HCT116 (cell line): ENCODE data around the gene LRRC4. TPM values are rescaled to one million over a fixed set of nuclear protein-coding genes. Genes with fewer than 3 reads are reported as not detected.

Experiments
- ATAC-seq: fragments of 200-7000 bp; cut with Tn5 transposase; 2 replicates; pipeline ENCODE4 v1.9.1; 2020; ENCODE audit warnings: mild to moderate bottlenecking, moderate library complexity
- BruUV-seq: library from RNA; stranded (reverse); fragments of 400-500 nt; replicated peaks from 2 replicates; lab custom pipeline; 2021; lab: Mats Ljungman, UMichigan
- CTCF ChIA-PET: fragments of 300-600 bp; sonication (Branson Sonifier 250); formaldehyde crosslinking; loops from one replicate; lab custom pipeline; 2021; ENCODE audit warnings: antibody characterized with exemption; lab: Charles Lee
- POLR2A ChIA-PET: fragments of 300-600, 350-600 bp; sonication (Branson Sonifier 250); formaldehyde crosslinking; loops from one replicate; lab custom pipeline; 2021; ENCODE audit warnings: antibody characterized with exemption; lab: Charles Lee
- RAD21 ChIA-PET, 2 experiments: fragments of 300-600 bp; sonication (Branson Sonifier 250); formaldehyde crosslinking; loops; one replicate each; lab custom pipeline; 2023; ENCODE audit warnings: low total read pairs in 2 of 2; ENCODE audit not compliant: uncharacterized antibody in 2 of 2, unreplicated experiment in 2 of 2, low non-redundant PET in 1 of 2; lab: Charles Lee
- DNase-seq: peaks from one replicate; pipeline ENCODE4 v3.0.0-alpha.2; 2010; ENCODE audit warnings: low read depth, low spot score
- H2AFZ ChIP-seq: fragments of 200-600 bp; shearing (Covaris generic), sonication (generic); 2 replicates; pipeline ENCODE4 v1.6.1; 2017; ENCODE audit warnings: low read depth, mixed run types, mixed read lengths, antibody characterized with exemption, low read length; ENCODE audit not compliant: poor library complexity, severe bottlenecking
- H3K27ac ChIP-seq: 2 replicates; pipeline ENCODE4 v1.5.1; 2012; ENCODE audit warnings: low read depth, low read length
- H3K27me3 ChIP-seq: fragments of 200-600 bp; sonication (generic); 2 replicates; pipeline ENCODE4 v1.6.1; 2016; ENCODE audit warnings: mixed run types, low read length, mixed read lengths; ENCODE audit not compliant: insufficient read depth
- H3K36me3 ChIP-seq, 2 experiments: fragments of 200-500 bp in 1 of 2; fragments of 200-600 bp in 1 of 2; sonication (Bioruptor generic) in 1 of 2; sonication (generic) in 1 of 2; 2 replicates each; pipeline versions ENCODE4 v1.5.1 to v1.6.1; 2014 to 2016; ENCODE audit warnings: low read length in 2 of 2, inconsistent platforms in 1 of 2, mixed read lengths in 1 of 2, mixed run types in 1 of 2; ENCODE audit not compliant: insufficient read depth in 2 of 2, control insufficient read depth in 1 of 2
- H3K4me1 ChIP-seq, 2 experiments: fragments of 200-600 bp in 1 of 2; sonication (generic) in 1 of 2; 2 replicates each; pipeline versions ENCODE4 v1.5.1 to v1.6.1; 2012 to 2017; ENCODE audit warnings: low read length in 2 of 2, inconsistent platforms in 1 of 2, mild to moderate bottlenecking in 1 of 2, mixed read lengths in 1 of 2, mixed run types in 1 of 2, moderate library complexity in 1 of 2; ENCODE audit not compliant: insufficient read depth in 2 of 2, control insufficient read depth in 1 of 2
- H3K4me2 ChIP-seq: fragments of 200-600 bp; sonication (generic); 2 replicates; pipeline ENCODE4 v1.6.1; 2017; ENCODE audit warnings: mixed run types, low read length, mixed read lengths
- H3K4me3 ChIP-seq, 2 experiments: fragments of 200-600 bp in 1 of 2; sonication (generic) in 1 of 2; replicated peaks in 1 of 2; 2 replicates each; pipeline ENCODE4 v1.5.1; 2011 to 2016; ENCODE audit warnings: low read length in 2 of 2, control low read depth in 1 of 2, low read depth in 1 of 2, mild to moderate bottlenecking in 1 of 2, mixed read lengths in 1 of 2, mixed run types in 1 of 2
- H3K79me2 ChIP-seq: fragments of 200-600 bp; sonication (generic); 2 replicates; pipeline ENCODE4 v1.6.1; 2017; ENCODE audit warnings: mild to moderate bottlenecking, mixed run types, low read length, moderate library complexity, mixed read lengths; ENCODE audit not compliant: insufficient read depth
- H3K9ac ChIP-seq: fragments of 200-600 bp; sonication (generic); 2 replicates; pipeline ENCODE4 v1.6.1; 2016; ENCODE audit warnings: low read length, mixed read lengths
- H3K9me2 ChIP-seq: fragments of 200-600 bp; sonication (generic), shearing (Covaris generic); 2 replicates; pipeline ENCODE4 v1.6.1; 2017; ENCODE audit warnings: mixed run types, mild to moderate bottlenecking, moderate library complexity; ENCODE audit not compliant: insufficient read depth
- H3K9me3 ChIP-seq, 2 experiments: fragments of 200-500 bp in 1 of 2; fragments of 200-600 bp in 1 of 2; sonication (Bioruptor generic) in 1 of 2; sonication (generic) in 1 of 2; 2 replicates each; pipeline ENCODE4 v1.6.1; 2014 to 2017; ENCODE audit warnings: low read length in 2 of 2, mixed read lengths in 2 of 2, inconsistent platforms in 1 of 2, low read depth in 1 of 2, mild to moderate bottlenecking in 1 of 2, mixed run types in 1 of 2, moderate library complexity in 1 of 2; ENCODE audit not compliant: control insufficient read depth in 1 of 2, insufficient read depth in 1 of 2
- H4K20me1 ChIP-seq: fragments of 200-600 bp; sonication (generic), shearing (Covaris generic); 2 replicates; pipeline ENCODE4 v1.6.1; 2017; ENCODE audit warnings: mixed run types, mild to moderate bottlenecking, moderate library complexity; ENCODE audit not compliant: insufficient read depth
- CEBPB ChIP-seq: IDR thresholded peaks from 2 replicates; pipeline ENCODE4 v1.6.1; 2012; ENCODE audit warnings: low read depth
- EGR1 ChIP-seq: IDR thresholded peaks from 2 replicates; pipeline ENCODE4 v1.6.1; 2012; ENCODE audit warnings: low read depth
- ELF1 ChIP-seq: IDR thresholded peaks from 2 replicates; pipeline ENCODE4 v1.6.1; 2012; ENCODE audit warnings: low read depth, borderline replicate concordance
- EZH2phosphoT487 ChIP-seq: fragments of 200-600 bp; IDR thresholded peaks from 2 replicates; pipeline ENCODE4 v1.6.1; 2018; ENCODE audit warnings: antibody characterized with exemption, borderline replicate concordance
- FOSL1 ChIP-seq: IDR thresholded peaks from 2 replicates; pipeline ENCODE4 v1.6.1; 2012; ENCODE audit warnings: low read depth
- JUND ChIP-seq: IDR thresholded peaks from 2 replicates; pipeline ENCODE4 v1.6.1; 2012
- POLR2A ChIP-seq: IDR thresholded peaks from 2 replicates; pipeline ENCODE4 v1.7.0; 2011; ENCODE audit warnings: borderline replicate concordance; ENCODE audit not compliant: insufficient read depth, insufficient read length; ENCODE audit errors: extremely low read depth
- RAD21 ChIP-seq: IDR thresholded peaks from 2 replicates; pipeline ENCODE4 v1.6.1; 2012; ENCODE audit warnings: low read depth, mild to moderate bottlenecking
- SIN3A ChIP-seq: IDR thresholded peaks from 2 replicates; pipeline ENCODE4 v1.6.1; 2012; ENCODE audit warnings: low read depth
- SP1 ChIP-seq: IDR thresholded peaks from 2 replicates; pipeline ENCODE4 v1.6.1; 2012; ENCODE audit warnings: low read depth
- YY1 ChIP-seq: IDR thresholded peaks from 2 replicates; pipeline ENCODE4 v1.6.1; 2011; ENCODE audit warnings: low read length, low read depth, moderate library complexity, mild to moderate bottlenecking; ENCODE audit not compliant: insufficient replicate concordance; ENCODE audit errors: extremely low read depth
- ZFX ChIP-seq: fragments of 450-650 bp; IDR thresholded peaks from 2 replicates; pipeline ENCODE4 v1.6.1; 2017
- ZNF274 ChIP-seq: fragments of 200-500 bp; sonication (Bioruptor generic); IDR thresholded peaks from 2 replicates; pipeline ENCODE4 v1.6.1; 2014; ENCODE audit warnings: mild to moderate bottlenecking, low read depth, low read length, inconsistent platforms
- intact Hi-C: fragments of 100-400 bp; cut with micrococcal nuclease; formaldehyde crosslinking; loops from 2 replicates; pipeline ENCODE4 v1.10.0; 2022
- total RNA-seq: library from RNA; stranded (reverse); gene quantifications from one replicate; pipeline ENCODE4 v1.2.1, GENCODE V29; 2021; ENCODE audit not compliant: unreplicated experiment
- TF ChIP-seq, protein P1 (sequence below): IDR thresholded peaks from 2 replicates; pipeline ENCODE4 v1.6.1; 2012
- TF ChIP-seq, protein P2 (sequence below): IDR thresholded peaks from 2 replicates; pipeline ENCODE4 v1.6.1; 2012; ENCODE audit warnings: low read depth

Gene LRRC4
- total RNA-seq, 1 experiment from 2014 or later = not detected

DNA sequence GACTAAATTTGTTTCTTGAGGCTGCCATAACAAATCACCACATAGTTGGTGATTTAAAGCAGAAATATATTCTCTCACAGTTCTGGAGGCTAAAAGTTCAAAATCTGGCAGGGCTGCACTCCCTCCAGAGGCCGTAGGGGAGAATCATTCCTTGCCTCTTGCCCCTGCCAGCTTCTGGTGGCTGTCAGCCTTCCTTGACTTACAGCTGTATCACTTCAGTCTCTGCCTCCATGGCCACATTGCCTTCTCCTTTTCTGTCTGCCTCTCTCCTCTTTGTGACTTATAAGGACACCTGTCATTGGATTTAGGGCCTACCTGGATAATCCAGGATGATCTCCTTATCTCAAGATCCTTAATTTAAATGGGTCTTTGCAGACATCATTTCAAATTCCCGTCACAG is 5.8 kb upstream of the LRRC4 start:
- ChIA-PET CTCF (interaction anchor here (1.9 kb wide), 1 partner anchor 173 kb away, joined by 6 read pairs; no protein-coding TSS in a partner anchor), POLR2A (no interaction called here), RAD21 (no interaction called here)
- H3K4me3 ChIP-seq = no peak overlapping the region
- no peak overlapping the region for H3K27ac ChIP-seq
- H3K27me3 ChIP-seq = no peaks in the 10 kb centered on the region
- peaks cover 5 to 22% of the 10 kb centered on the region in 2 experiments; a peak in 3 of 4 replicates for H3K4me1 ChIP-seq
- ATAC-seq (no peak), DNase-seq (no peak)
- H3K79me2 ChIP-seq = peaks cover 4% of the 10 kb centered on the region; the same call in 1 of the 2 replicates
- intact Hi-C loops = no loop called here
- BruUV-seq = no TSS peak
- H3K36me3 ChIP-seq = no peaks in the 10 kb centered on the region
- no peaks in the 10 kb centered on the region for H3K9me2 ChIP-seq
- H2AFZ ChIP-seq = no peak overlapping the region
- H3K9me3 ChIP-seq = no peaks in the 10 kb centered on the region
- H3K9ac ChIP-seq = no peak overlapping the region
- no peak overlapping the region for H3K4me2 ChIP-seq
- TF ChIP-seq EGR1 = no peak
- TF ChIP-seq FOSL1 = no peak
- no peak for TF ChIP-seq SP1
- TF ChIP-seq POLR2A = no peak
- TF ChIP-seq, protein P1, sequence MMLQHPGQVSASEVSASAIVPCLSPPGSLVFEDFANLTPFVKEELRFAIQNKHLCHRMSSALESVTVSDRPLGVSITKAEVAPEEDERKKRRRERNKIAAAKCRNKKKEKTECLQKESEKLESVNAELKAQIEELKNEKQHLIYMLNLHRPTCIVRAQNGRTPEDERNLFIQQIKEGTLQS = no peak
- TF ChIP-seq ZNF274 = no peak
- TF ChIP-seq YY1 = no peak
- TF ChIP-seq RAD21 = no peak
- no peak for TF ChIP-seq EZH2phosphoT487
- TF ChIP-seq SIN3A = no peak
- TF ChIP-seq ELF1 = no peak
- no peak for TF ChIP-seq JUND
- TF ChIP-seq, protein P2, sequence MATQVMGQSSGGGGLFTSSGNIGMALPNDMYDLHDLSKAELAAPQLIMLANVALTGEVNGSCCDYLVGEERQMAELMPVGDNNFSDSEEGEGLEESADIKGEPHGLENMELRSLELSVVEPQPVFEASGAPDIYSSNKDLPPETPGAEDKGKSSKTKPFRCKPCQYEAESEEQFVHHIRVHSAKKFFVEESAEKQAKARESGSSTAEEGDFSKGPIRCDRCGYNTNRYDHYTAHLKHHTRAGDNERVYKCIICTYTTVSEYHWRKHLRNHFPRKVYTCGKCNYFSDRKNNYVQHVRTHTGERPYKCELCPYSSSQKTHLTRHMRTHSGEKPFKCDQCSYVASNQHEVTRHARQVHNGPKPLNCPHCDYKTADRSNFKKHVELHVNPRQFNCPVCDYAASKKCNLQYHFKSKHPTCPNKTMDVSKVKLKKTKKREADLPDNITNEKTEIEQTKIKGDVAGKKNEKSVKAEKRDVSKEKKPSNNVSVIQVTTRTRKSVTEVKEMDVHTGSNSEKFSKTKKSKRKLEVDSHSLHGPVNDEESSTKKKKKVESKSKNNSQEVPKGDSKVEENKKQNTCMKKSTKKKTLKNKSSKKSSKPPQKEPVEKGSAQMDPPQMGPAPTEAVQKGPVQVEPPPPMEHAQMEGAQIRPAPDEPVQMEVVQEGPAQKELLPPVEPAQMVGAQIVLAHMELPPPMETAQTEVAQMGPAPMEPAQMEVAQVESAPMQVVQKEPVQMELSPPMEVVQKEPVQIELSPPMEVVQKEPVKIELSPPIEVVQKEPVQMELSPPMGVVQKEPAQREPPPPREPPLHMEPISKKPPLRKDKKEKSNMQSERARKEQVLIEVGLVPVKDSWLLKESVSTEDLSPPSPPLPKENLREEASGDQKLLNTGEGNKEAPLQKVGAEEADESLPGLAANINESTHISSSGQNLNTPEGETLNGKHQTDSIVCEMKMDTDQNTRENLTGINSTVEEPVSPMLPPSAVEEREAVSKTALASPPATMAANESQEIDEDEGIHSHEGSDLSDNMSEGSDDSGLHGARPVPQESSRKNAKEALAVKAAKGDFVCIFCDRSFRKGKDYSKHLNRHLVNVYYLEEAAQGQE = no peak
- TF ChIP-seq ZFX = no peak
- TF ChIP-seq CEBPB = no peak
- H4K20me1 ChIP-seq = no peaks in the 10 kb centered on the region
